Measurements from ENCODE around the gene RGS16. TPM values are rescaled to one million over a fixed set of nuclear protein-coding genes. Genes with fewer than 3 reads are reported as not detected.

RGS16 gene
- total RNA-seq, 4 donors from 2014 or later, result 0.41 to 0.98 (median 0.52) TPM; not detected in 1

- TF ChIP-seq CTCF (IDR thresholded peaks at IDR 0.05 in 4 of 5, conservative IDR thresholded peaks at IDR 0.05 in 1 of 5), result no peak
- no peak for TF ChIP-seq POLR2A (IDR thresholded peaks at IDR 0.05)
- H3K4me3 ChIP-seq, result no peak overlapping the region
- in situ Hi-C loops (cut with MboI; ENCODE audit: low sequenced_read_pairs in 4 of 4), result no loop called here
- H3K36me3 ChIP-seq, result no peaks in the 10 kb centered on the region
- ATAC-seq (no peak), DNase-seq (no peak)
- no peaks in the 10 kb centered on the region for H3K27me3 ChIP-seq
- no peak overlapping the region for H3K27ac ChIP-seq
- no peaks in the 10 kb centered on the region for H3K9me3 ChIP-seq
- no peaks in the 10 kb centered on the region for H3K4me1 ChIP-seq
- intact Hi-C loops (cut with DNase I; ENCODE audit: low total_unique reads), result no loop called here
Measured at GRCh38 chr1:182650678-182651338, 46.6 kb upstream of the RGS16 start.

- DNase-seq, result no peak
Measured at GRCh38 chr1:182649041-182649440, 44.9 kb upstream of the RGS16 start.

GRCh38 chr1:182646739-182647138, 42.5 kb upstream of the RGS16 start:
- Histone ChIP-seq H3K4me1 (no peaks in the 10 kb centered on the region), H3K36me3 (no peaks in the 10 kb centered on the region), H3K4me3 (no peak overlapping the region), H3K9me3 (no peaks in the 10 kb centered on the region), H3K27ac (no peak overlapping the region), H3K27me3 (no peaks in the 10 kb centered on the region)
- TF ChIP-seq POLR2A (IDR thresholded peaks at IDR 0.05) (no peak), CTCF (IDR thresholded peaks at IDR 0.05 in 4 of 5, conservative IDR thresholded peaks at IDR 0.05 in 1 of 5) (no peak)
- in situ Hi-C loops (cut with MboI; ENCODE audit: low sequenced_read_pairs in 4 of 4), result no loop called here
- ATAC-seq, result no peak
- intact Hi-C loops (cut with DNase I; ENCODE audit: low total_unique reads), result no loop called here
- DNase-seq, result no peak

More at GRCh38 chr1:182649041-182649440, 44.9 kb upstream of the RGS16 start:
- Histone ChIP-seq H3K9me3 (no peaks in the 10 kb centered on the region), H3K4me3 (no peak overlapping the region), H3K36me3 (no peaks in the 10 kb centered on the region), H3K4me1 (no peaks in the 10 kb centered on the region), H3K27ac (no peak overlapping the region), H3K27me3 (no peaks in the 10 kb centered on the region)
- no peak for ATAC-seq
- in situ Hi-C loops (cut with MboI; ENCODE audit: low sequenced_read_pairs in 4 of 4) (no loop called here), intact Hi-C loops (cut with DNase I; ENCODE audit: low total_unique reads) (no loop called here)
- no peak for TF ChIP-seq POLR2A (IDR thresholded peaks at IDR 0.05)
- no peak for TF ChIP-seq CTCF (IDR thresholded peaks at IDR 0.05 in 4 of 5, conservative IDR thresholded peaks at IDR 0.05 in 1 of 5)

GRCh38 chr1:182644886-182645285, 40.7 kb upstream of the RGS16 start:
- TF ChIP-seq CTCF (IDR thresholded peaks at IDR 0.05 in 4 of 5, conservative IDR thresholded peaks at IDR 0.05 in 1 of 5), result no peak
- in situ Hi-C loops (cut with MboI; ENCODE audit: low sequenced_read_pairs in 4 of 4), result no loop called here
- no peak for ATAC-seq
- intact Hi-C loops (cut with DNase I; ENCODE audit: low total_unique reads), result no loop called here
- Histone ChIP-seq H3K27me3 (no peaks in the 10 kb centered on the region), H3K4me3 (no peak overlapping the region), H3K4me1 (no peaks in the 10 kb centered on the region), H3K9me3 (no peaks in the 10 kb centered on the region), H3K36me3 (no peaks in the 10 kb centered on the region), H3K27ac (no peak overlapping the region)
- no peak for DNase-seq

GRCh38 chr1:182643699-182644098, 39.5 kb upstream of the RGS16 start:
- TF ChIP-seq POLR2A (IDR thresholded peaks at IDR 0.05) (no peak), CTCF (IDR thresholded peaks at IDR 0.05 in 4 of 5, conservative IDR thresholded peaks at IDR 0.05 in 1 of 5) (no peak)
- no peak for ATAC-seq
- Histone ChIP-seq H3K27ac (no peak overlapping the region), H3K4me3 (no peak overlapping the region), H3K36me3 (no peaks in the 10 kb centered on the region), H3K9me3 (no peaks in the 10 kb centered on the region), H3K27me3 (no peaks in the 10 kb centered on the region), H3K4me1 (no peaks in the 10 kb centered on the region)
- intact Hi-C loops (cut with DNase I; ENCODE audit: low total_unique reads), result no loop called here
- DNase-seq, result no peak
- in situ Hi-C loops (cut with MboI; ENCODE audit: low sequenced_read_pairs in 4 of 4), result no loop called here

Data from gastrocnemius medialis (tissue), 4 donors.